Uterus (tissue), 2 donors: ENCODE measurements around the gene C5orf47.

Experiments
- CTCF ChIP-seq, 4 experiments: fragments of 200-600 bp in 2 of 4; fragments of 450-650 bp in 2 of 4; sonication (generic) in 2 of 4; IDR thresholded peaks; one replicate each; pipeline ENCODE4 v1.5.1; 2016 to 2019; ENCODE audit warnings: antibody characterized with exemption in 4 of 4, mild to moderate bottlenecking in 2 of 4, moderate library complexity in 1 of 4
- POLR2A ChIP-seq, 2 donors: fragments of 450-650 bp; IDR thresholded peaks; one replicate each; pipeline ENCODE4 v1.6.1; 2016; ENCODE audit warnings: antibody characterized with exemption in 2 of 2, mild to moderate bottlenecking in 1 of 2, moderate library complexity in 1 of 2

GRCh38 chr5:173954671-173955521, 34.1 kb upstream of the C5orf47 start:
- no peak for TF ChIP-seq CTCF (IDR thresholded peaks at IDR 0.05)
- TF ChIP-seq POLR2A (IDR thresholded peaks at IDR 0.05) = no peak
